ENCODE data around the gene HOXD3.

- TF ChIP-seq CTCF (IDR thresholded peaks at IDR 0.05) (no peak), POLR2A (IDR thresholded peaks at IDR 0.05) (no peak)
These were observed 56.3 kb downstream of the HOXD3 start for GRCh38 chr2:176213406-176213805.

All from lower leg skin (tissue), 3 donors.